GM19438 (cell line): ENCODE results near the gene MRPL37.
"Not testable (repeated sequence)": the region's sequence is repeated elsewhere in the genome, so short reads cannot be mapped to it uniquely, and the experiment has no call there.

Experiments used
- ATAC-seq: cut with Tn5 transposase; IDR thresholded peaks from one replicate; pipeline ENCODE4 v1.9.1; 2021; ENCODE audit warnings: low read depth; ENCODE audit not compliant: unreplicated experiment

MRPL37 gene

DNA sequence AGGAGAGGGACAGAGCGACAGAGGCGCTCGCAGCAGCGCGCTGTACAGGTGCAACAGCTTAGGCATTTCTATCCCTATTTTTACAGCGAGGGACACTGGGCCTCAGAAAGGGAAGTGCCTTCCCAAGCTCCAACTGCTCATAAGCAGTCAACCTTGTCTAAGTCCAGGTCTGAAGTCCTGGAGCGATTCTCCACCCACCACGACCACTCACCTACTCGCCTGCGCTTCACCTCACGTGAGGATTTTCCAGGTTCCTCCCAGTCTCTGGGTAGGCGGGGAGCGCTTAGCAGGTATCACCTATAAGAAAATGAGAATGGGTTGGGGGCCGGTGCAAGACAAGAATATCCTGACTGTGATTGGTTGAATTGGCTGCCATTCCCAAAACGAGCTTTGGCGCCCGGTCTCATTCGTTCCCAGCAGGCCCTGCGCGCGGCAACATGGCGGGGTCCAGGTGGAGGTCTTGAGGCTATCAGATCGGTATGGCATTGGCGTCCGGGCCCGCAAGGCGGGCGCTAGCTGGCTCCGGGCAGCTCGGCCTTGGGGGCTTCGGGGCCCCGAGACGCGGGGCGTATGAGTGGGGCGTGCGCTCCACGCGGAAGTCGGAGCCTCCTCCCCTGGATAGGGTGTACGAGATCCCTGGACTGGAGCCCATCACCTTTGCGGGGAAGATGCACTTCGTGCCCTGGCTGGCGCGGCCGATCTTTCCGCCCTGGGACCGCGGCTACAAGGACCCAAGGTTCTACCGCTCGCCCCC lies at the start of gene MRPL37, which contains the start of gene CYB5RL:
TSS of gene MRPL37 (plus strand) at position 403 of the 754 bp plus-strand sequence. CDS start at position 480, 77 bp downstream.
TSS of gene CYB5RL (minus strand) at position 266 of the 754 bp plus-strand sequence. CDS start 4,414 bp downstream, outside the sequence.
- ATAC-seq: peak; percentile 99

DNA sequence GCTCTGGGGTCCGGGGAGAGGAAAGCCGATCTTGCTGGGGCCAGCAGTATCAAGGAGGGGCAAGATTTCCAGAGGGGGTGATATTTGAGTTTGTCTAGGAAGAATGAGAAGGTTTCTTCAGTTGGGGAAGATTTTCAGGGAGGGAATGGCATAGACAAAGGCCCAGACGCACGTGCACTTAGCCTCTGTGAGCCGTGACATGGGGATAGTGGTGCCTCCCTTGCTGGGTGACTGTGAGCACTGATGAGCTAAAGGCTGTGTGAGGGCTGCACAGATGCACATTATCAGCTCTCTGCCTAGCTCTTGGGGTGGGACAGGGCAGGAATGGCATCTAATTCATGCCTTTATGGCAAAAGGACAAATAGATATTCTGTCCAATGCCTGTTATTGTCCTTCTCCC lies 49.0 kb upstream of the MRPL37 start:
- ATAC-seq: no peak

DNA sequence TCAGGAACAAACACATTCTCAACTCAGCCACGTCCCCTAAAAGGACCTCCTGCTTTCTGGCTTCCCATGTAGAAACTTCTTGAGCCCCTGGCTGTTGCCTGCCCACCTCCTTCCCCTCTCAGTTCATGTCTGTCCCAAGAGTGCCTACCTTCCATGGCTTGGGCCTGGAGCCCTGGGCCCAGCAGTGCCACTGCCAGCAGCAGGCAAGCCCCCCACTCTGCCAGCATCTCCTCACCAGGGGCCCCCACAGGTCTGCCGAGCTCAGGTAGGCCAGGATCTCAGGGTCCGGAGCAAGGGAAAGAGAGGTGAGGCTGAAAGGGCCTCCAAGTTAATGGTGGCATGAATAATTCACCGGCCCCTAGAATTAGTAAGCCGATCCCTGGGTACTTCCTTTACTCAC lies 47.3 kb upstream of the MRPL37 start, which contains the start of gene CDCP2:
TSS of gene CDCP2 (minus strand) at position 305 of the 400 bp plus-strand sequence. CDS start at position 227, 78 bp downstream.
- no peak for ATAC-seq

DNA sequence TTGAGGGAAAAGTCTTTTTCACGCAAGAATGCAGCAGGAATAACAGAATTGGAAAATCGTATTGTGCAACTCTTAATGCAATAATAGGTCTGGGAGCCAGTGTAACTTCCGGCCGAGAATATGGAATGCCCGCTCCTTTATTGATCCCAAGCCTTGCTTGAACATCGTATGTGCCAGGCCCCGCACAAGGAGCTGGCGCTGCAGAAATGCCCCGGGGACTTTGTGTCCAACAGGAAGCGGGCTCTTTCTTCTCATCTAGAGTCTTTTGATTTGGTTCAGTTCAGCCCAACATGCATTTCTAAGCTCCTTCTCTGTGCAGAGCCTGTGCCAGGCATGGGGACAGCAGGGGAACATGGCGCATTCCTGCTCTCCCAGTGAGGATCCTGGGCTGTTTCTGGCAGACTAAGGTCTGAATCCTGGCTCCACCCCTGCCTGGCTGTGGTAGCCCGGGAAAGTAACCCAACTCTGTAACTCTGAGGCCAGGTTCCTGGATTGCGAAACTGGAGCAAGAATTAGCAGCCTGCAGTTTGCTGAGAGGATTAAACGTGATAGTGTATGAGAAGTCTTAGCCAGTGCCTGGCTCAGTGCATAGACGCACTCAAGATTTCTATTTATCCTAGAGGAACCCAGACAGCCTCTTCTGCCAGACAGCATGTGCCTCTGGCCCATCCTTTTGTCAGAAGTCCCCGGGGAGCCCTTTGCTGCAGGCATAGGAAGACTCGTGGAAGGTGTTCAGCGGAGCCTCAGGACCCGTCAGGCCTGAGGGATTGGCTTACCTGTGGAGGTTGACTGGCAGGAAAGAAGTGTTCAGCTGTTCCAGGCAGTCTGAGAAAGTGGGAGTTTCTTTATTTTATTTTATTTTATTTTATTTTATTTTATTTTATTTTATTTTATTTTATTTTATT lies 46.2 kb upstream of the MRPL37 start:
- no peak for ATAC-seq

DNA sequence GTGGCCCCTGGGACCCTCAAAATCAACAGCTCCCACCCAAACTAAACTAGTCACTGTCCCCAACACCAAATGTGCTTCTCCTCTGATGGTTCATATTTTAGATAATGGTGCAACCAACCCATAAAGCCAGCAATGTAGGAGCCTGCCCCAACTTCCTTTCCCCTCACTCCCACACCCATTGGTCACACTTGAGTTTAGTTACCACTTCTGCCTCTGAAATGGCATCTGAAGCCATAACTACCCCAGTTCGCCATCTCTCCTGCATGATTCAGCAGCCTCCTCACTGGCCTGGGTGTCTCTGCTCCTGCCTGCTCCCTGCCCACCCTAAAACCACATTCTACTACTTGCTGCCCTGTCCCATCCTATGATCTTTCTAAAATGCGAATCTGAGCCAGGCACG lies 43.8 kb upstream of the MRPL37 start:
- no peak for ATAC-seq

DNA sequence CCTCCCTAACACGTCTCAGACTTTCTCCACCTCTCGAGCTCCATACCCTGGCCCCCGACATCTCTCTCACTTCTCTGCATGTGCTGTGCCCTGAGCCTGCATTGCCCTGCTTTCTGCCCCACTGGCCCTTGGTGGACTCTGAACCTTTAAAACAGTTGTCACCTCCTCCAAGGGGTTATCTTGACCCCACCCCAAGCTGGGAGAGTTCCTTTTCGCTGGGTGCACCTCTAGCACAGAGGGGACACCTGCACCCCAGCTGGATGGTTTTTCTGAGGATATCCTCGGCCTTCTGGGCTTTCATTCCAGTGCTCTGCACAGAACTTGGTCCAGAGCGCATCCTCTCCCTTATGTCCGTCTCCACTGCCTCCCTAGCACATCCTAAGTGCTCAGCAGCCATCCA lies 43.0 kb upstream of the MRPL37 start:
- ATAC-seq: no peak

DNA sequence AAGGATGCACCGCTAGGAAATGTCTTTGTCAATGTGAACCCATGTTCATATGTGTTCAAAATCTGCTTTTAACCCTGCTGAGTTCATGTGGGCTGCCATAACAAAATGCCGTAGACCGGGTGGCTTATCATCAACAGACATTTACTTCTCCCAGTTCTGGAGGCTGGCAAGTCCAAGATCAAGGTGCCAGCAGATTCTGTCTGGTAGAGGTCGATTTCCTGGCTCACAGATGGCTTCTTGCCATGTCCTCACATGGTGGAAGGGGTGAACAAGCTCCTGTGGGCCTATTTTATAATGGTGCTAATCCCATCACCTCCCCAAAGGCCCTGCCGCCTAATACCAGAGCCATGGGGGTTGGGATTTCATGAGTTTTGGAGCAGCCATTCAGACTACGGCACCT lies 42.6 kb upstream of the MRPL37 start:
- ATAC-seq: no peak

DNA sequence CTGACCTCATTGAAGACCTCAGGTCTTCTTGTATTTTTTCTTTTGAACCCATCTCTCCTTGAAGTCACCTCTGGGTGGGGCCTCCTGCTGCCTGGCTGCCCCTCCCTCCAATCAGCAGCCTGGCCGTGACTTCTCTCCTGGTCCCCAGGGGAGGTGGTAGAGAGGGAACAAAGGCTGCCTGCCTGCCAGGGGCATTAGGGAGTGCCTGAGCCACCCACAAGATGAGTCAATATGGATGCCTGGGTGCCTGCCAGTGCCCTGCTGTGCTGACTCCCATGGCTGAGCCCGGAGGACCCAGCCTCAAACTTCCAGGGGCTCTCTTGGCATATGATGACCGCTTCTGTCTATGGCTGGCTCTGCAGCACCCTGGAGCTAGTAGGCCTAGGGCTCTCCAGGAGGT lies 41.9 kb upstream of the MRPL37 start:
- no peak for ATAC-seq

DNA sequence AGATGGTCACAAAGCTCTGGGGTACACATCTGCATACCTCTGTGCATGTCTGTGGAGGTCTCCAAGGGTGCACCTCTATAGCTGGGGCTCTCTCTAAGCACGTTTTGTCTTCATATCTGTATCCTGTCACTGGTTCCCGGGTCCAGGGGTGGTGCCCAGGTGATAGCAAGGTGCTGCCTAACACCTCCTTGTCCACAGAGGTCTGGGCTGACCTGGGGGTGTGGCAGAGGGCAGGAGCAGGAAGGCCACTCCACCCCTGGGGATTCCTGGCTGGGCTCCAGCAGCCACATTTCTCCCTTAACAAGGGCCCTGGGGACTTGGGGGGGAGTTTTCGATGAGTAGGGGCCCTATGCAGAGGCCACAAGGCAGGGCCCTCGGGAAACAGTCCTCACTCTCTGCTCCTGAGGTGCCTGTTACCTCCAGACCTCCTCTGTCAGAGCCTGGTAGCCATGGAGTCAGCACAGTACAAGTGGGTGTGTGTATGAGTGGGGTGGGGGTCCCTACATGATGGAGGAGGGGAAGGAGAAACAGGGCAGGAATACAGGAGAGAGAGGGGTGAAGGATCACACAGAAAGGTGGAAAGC lies 40.1 kb upstream of the MRPL37 start:
- ATAC-seq: no peak

DNA sequence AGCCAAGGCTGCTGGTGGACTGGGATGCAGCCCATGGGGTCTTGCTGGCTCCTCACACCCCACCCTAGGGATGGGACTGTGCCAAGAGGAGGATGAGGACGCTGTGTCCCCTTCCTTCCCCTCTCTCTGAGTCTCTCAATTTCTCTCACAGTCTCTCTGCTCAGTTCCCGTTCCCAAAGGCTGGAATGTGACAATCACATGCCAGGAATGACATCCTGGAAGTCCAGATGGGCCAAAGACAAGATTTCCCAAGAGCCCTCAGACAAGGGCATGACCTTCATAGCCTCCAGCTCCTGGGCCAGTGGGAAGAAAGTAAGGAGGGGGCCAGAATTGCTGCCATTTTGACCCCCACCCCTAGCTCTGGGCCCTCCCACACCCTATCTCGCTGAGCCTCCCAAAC lies 39.6 kb upstream of the MRPL37 start:
- no peak for ATAC-seq

DNA sequence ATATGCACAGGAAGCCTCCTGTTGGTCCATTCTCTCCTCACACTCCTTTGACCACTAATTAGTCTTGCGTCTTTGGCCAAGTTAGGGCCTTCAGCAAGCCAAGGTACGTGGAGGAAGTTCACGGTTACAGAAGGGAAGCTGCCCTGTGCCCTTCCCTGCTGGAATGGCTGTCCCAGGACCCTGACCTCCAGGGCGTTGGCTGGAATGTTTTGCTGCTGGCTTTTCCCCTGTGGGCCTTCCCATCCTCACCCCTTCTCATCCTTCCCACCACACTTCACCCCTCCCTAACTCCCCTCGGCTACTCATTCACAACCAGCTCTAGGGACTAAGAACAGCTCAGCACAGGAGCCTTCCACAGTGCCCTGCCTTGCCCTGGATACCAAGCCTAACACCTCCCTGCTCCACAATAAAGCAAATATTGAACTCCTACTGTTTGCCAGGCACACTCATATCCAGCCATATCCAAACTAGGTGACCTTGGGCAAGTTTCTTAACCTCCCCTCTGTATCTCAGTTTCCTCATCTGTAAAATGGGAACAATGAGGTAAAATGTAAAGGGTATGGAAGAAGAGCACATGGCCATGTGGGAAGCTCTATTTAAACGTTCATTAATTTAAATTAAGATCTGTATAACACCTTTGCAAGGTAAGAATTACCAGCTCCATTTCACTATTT lies 38.3 kb upstream of the MRPL37 start:
- no peak for ATAC-seq

DNA sequence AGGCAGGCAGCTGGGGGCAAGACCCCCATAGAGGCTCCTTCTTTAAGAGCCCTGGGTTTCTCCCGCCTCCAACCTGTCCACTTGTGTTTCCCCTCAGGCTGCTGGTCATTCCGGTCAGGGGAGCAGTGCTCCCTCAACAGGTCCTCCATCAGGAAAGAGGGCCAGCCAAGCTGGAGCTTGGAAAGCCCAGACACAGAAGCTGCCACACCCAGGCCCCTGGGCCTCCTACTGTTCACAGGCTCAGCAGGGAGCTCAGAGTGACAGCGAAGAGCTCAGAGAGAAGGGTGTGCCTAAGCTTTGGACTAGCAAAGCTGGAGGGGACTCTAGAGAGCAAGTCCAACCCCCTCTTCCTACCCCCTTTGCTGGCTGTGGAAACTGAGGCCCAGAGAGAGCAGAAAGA lies 36.9 kb upstream of the MRPL37 start:
- no peak for ATAC-seq

DNA sequence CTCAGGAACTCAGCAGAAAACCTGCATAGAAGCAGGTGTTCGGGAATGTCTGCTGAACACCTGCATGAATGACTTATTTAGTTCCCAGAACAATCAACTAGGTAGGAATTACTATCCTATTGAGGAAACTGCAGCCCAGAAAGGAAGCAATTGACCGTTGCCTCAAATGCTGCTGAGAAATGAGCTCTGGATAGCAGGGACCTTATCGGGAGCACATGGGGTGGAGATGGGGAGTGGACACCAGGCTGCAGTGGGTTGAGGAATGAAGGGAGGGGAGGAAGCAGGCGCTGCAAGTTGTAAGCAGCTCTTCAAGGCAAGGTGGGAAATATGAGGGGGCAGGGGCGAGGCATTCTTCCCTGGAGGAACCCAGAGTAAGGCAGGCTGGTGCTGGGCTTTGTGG lies 36.4 kb upstream of the MRPL37 start:
- ATAC-seq: no peak

DNA sequence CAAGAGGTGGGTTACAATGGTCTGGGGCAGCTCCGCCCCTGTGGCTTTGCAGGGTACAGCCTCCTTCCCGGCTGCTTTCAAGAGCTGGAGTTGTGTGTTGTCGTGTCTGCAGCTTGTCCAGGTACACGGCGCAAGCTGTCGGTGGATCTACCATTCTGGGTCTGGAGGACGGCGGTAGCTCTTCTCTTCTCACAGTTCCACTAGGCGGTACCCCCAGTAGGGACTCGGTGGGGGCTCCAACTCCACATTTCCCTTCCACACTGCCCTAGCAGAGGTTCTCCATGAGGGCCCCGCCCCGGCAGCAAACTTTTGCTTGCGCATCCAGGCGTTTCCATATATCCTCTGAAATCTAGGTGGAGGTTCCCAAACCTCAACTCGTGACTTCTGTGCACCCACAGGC lies 34.8 kb upstream of the MRPL37 start:
- ATAC-seq: no peak

DNA sequence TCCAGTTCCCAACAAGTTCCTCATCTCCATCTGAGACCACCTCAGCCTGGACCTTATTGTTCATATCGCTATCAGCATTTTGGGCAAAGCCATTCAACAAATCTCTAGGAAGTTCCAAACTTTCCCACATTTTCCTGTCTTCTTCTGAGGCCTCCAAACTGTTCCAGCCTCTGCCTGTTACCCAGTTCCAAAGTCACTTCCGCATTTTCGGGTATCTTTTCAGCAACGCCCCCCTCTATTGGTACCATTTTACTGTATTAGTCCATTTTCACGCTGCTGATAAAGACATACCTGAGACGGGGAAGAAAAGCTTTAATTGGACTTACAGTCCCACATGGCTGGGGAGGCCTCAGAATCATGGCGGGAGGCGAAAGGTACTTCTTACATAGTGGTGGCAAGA lies 33.6 kb upstream of the MRPL37 start:
- ATAC-seq: not testable (repeated sequence)

DNA sequence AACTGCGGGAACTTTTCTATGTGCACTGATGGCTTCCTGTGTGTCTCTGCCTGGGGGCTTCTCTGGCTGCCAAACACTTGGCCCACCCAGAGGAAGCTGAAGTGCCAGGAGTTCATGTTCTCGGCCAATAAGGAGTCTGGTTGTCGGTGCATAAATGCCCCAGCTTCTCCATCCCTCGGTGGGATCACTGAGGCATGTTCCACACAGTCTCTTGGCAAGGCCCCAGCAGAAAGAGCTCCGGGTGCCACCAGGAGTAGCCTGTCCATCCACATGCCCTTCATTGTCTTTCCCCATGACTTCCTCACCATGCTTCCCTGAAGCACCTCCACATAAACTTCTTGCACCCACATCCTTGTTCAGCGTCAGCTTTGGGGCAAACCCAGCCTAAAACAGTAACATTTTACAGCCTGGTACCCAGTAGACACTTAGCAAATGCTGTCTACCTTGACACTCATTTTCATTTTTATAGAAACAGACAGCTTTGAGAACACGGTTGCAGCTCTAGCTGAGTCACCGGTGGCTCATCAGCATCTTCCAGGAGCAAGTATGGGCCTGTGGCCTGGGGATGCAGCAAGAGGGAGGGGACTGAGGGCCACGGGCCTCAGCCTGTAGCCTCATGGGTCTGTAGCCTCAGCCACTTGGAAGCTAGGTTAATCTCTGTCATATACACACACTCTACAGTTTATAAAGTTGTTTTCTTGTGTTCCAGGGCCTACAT lies 32.4 kb upstream of the MRPL37 start:
- no peak for ATAC-seq

DNA sequence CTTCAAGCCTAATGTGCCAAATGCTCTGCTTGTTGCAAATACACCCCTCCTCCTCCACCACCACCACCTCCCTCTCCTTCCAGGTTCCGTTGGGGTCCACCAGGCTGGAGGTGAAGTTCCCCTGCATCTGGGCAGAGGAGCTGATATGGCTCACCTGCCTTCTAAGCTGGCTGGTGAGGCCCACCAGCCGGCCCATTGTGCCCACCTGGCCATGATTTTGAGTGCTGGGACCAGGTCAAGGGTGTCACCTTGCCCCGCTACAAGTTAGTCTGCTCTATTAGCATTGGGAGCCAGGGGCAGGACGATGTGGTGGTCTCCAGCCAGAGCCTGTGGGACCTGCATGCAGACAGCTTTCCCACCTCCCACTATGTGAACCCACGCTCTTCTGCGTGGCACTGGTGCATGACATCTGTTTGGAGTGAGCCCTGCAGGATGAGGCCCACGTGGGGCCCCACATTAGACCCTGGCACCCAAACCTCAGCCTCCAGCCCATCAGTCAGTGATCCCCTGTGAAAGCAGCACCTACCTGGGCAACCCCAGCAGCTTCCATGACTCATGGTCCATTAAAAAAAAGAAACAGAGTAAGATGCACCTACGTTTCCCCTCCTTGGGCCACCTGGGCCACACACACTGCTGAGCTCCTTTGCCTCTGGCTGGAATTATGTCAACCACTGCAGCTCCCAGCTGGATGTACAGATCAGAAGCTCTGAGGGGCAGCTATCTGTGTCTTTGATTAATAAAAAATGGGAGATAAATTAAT lies 31.6 kb upstream of the MRPL37 start:
- no peak for ATAC-seq

DNA sequence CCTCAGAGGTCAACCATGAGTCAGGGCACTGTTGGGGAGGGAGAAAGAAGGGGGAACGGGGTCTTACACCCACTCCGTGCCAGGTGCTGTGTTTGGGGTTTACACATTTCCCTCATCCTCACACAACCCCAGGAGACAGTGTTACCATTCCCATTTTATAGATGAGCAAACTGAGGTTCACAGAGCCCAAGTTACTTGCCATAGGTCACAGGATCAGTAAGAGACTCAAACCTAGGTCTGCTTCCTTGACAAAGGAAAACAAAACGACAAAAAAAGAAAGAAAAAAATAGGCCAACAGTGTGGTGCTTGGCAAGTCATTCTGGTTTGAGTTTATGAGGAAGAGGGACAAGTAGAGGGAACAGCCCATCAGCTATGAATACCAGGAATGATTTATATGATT lies 30.9 kb upstream of the MRPL37 start:
- no peak for ATAC-seq

DNA sequence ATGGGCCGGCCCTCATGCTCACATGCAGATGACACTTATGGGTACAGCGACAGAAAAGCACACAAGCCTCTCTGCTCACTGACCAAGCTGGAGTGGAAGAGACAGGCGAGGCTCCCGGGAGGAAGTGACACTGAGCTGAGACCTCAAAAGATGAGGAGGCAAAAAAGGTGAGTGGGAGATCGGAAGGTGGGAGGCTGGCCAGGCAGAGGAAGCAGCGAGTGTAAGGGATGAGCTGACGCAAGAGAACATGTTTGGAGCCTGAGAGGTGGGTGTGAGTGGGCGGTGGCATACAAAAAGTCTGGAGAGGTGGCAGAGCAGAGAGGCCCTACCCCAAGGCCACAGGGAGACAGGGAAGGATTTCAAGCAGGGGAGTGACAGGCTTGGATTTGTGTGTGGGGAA lies 29.0 kb upstream of the MRPL37 start:
- no peak for ATAC-seq
